Neural cell (in vitro differentiated cells): ENCODE results near the gene PRKAG3. TPM values are rescaled to one million over a fixed set of nuclear protein-coding genes. Genes with fewer than 3 reads are reported as not detected.

ENCODE experiments used
- H2AFZ ChIP-seq: fragments of 200-600, 300-800 bp; sonication (generic), shearing (Covaris generic); 2 replicates; pipeline ENCODE4 v1.6.0; 2014; ENCODE audit warnings: low read depth, mild to moderate bottlenecking, antibody characterized with exemption, low read length, moderate library complexity
- H3F3A ChIP-seq: fragments of 200-600 bp; shearing (Covaris generic); 2 replicates; pipeline ENCODE4 v1.6.1; 2016; ENCODE audit warnings: mild to moderate bottlenecking, moderate library complexity, mixed read lengths, antibody characterized with exemption, low read length; ENCODE audit not compliant: insufficient read depth, poor library complexity, severe bottlenecking
- H3K27ac ChIP-seq: fragments of 200-600, 300-800 bp; sonication (generic), shearing (Covaris generic); 2 replicates; pipeline ENCODE4 v1.5.1; 2014; ENCODE audit warnings: mild to moderate bottlenecking, low read length, moderate library complexity
- H3K27me3 ChIP-seq: fragments of 300-800, 200-600 bp; sonication (generic), shearing (Covaris generic); 2 replicates; pipeline ENCODE4 v1.6.0; 2014; ENCODE audit warnings: mild to moderate bottlenecking, low read depth, low read length, moderate library complexity; ENCODE audit not compliant: insufficient read depth
- H3K36me3 ChIP-seq: fragments of 300-800, 200-600 bp; sonication (generic), shearing (Covaris generic); 2 replicates; pipeline ENCODE4 v1.5.1; 2014; ENCODE audit warnings: mild to moderate bottlenecking, antibody characterized with exemption, low read length, moderate library complexity; ENCODE audit not compliant: insufficient read depth
- H3K4me2 ChIP-seq: fragments of 300-800, 200-600 bp; sonication (generic), shearing (Covaris generic); 2 replicates; pipeline ENCODE4 v1.6.0; 2014; ENCODE audit warnings: mild to moderate bottlenecking, low read length
- H3K4me3 ChIP-seq: fragments of 300-800, 200-600 bp; sonication (generic), shearing (Covaris generic); 2 replicates; pipeline ENCODE4 v1.5.1; 2014; ENCODE audit warnings: mild to moderate bottlenecking, low read length, moderate library complexity
- H3K79me2 ChIP-seq: fragments of 200-600 bp; shearing (Covaris generic); replicated peaks from 2 replicates; pipeline ENCODE4 v1.6.0; 2014; ENCODE audit warnings: mild to moderate bottlenecking, low read length, moderate library complexity; ENCODE audit not compliant: insufficient read depth
- H3K9ac ChIP-seq: fragments of 300-800, 200-600 bp; sonication (generic), shearing (Covaris generic); 2 replicates; pipeline ENCODE4 v1.6.1; 2016; ENCODE audit warnings: mild to moderate bottlenecking, low read length, mixed read lengths
- H3K9me2 ChIP-seq: fragments of 200-600 bp; shearing (Covaris generic); 2 replicates; pipeline ENCODE4 v1.6.1; 2016; ENCODE audit warnings: mild to moderate bottlenecking, low read length, mixed read lengths; ENCODE audit not compliant: insufficient read depth
- H3K9me3 ChIP-seq: fragments of 200-600, 300-800 bp; sonication (generic), shearing (Covaris generic); 2 replicates; pipeline ENCODE4 v1.6.1; 2016; ENCODE audit warnings: mild to moderate bottlenecking, mixed run types, low read length, moderate library complexity, mixed read lengths
- H4K20me1 ChIP-seq: fragments of 200-600 bp; shearing (Covaris generic); 2 replicates; pipeline ENCODE4 v1.6.1; 2016; ENCODE audit warnings: mild to moderate bottlenecking, mixed run types; ENCODE audit not compliant: insufficient read depth
- EP300 ChIP-seq: fragments of 450-650 bp; conservative IDR thresholded peaks from 2 replicates; pipeline ENCODE4 v1.6.1; 2014; ENCODE audit warnings: antibody characterized with exemption, mild to moderate bottlenecking, moderate library complexity; ENCODE audit not compliant: poor library complexity, severe bottlenecking
- EZH2 ChIP-seq: fragments of 200-600, 300-800 bp; shearing (Covaris generic), sonication (generic); IDR thresholded peaks from 2 replicates; pipeline ENCODE4 v1.6.1; 2014; ENCODE audit warnings: antibody characterized with exemption, low read length, borderline replicate concordance, mild to moderate bottlenecking; ENCODE audit not compliant: insufficient read depth, poor library complexity, severe bottlenecking
- MXI1 ChIP-seq: fragments of 450-650 bp; conservative IDR thresholded peaks from 2 replicates; pipeline ENCODE4 v1.6.1; 2014; ENCODE audit warnings: antibody characterized with exemption, mild to moderate bottlenecking; ENCODE audit not compliant: poor library complexity, severe bottlenecking
- POLR2AphosphoS5 ChIP-seq: IDR thresholded peaks from 2 replicates; pipeline ENCODE4 v1.6.1; 2012
- RAD21 ChIP-seq: fragments of 450-650 bp; conservative IDR thresholded peaks from 2 replicates; pipeline ENCODE4 v1.6.1; 2014; ENCODE audit warnings: antibody characterized with exemption, mild to moderate bottlenecking, moderate library complexity
- REST ChIP-seq: IDR thresholded peaks from 2 replicates; pipeline ENCODE4 v1.6.1; 2012; ENCODE audit warnings: borderline replicate concordance
- SMC3 ChIP-seq: fragments of 450-650 bp; conservative IDR thresholded peaks from 2 replicates; pipeline ENCODE4 v1.6.1; 2014; ENCODE audit warnings: antibody characterized with exemption, mild to moderate bottlenecking, moderate library complexity; ENCODE audit not compliant: poor library complexity
- TAF1 ChIP-seq: IDR thresholded peaks from 2 replicates; pipeline ENCODE4 v1.6.1; 2012; ENCODE audit warnings: low read depth
- polyA plus RNA-seq: library from polyadenylated mRNA; depleted of rRNA; stranded (reverse); fragments of >200 nt; gene quantifications from 2 replicates; pipeline ENCODE4 v1.2.3, GENCODE V29; 2014
- TF ChIP-seq, protein P1 (sequence below): fragments of 450-650 bp; IDR thresholded peaks from 2 replicates; pipeline ENCODE4 v1.5.1; 2014; ENCODE audit warnings: antibody characterized with exemption, mild to moderate bottlenecking, moderate library complexity; ENCODE audit not compliant: poor library complexity, severe bottlenecking

PRKAG3 gene
- polyA plus RNA-seq, 1 donor from 2014 or later: not detected

GRCh38 chr2:218839430-218839829, 7.8 kb upstream of the PRKAG3 start:
- H3K9me3 ChIP-seq: no peaks in the 10 kb centered on the region
- no peak overlapping the region for H2AFZ ChIP-seq

GRCh38 chr2:218837495-218837894, 5.9 kb upstream of the PRKAG3 start:
- H3K9ac ChIP-seq: no peak overlapping the region
- H4K20me1 ChIP-seq: no peaks in the 10 kb centered on the region
- H3K79me2 ChIP-seq: no peaks in the 10 kb centered on the region
- H3K36me3 ChIP-seq: no peaks in the 10 kb centered on the region
- peaks cover 13% of the 10 kb centered on the region for H3K27me3 ChIP-seq
- H2AFZ ChIP-seq: no peak overlapping the region
- no peaks in the 10 kb centered on the region for H3F3A ChIP-seq
- H3K4me3 ChIP-seq: no peak overlapping the region
- no peaks in the 10 kb centered on the region for H3K9me2 ChIP-seq
- no peak overlapping the region for H3K4me2 ChIP-seq
- H3K27ac ChIP-seq: no peak overlapping the region
- H3K9me3 ChIP-seq: no peaks in the 10 kb centered on the region
- TF ChIP-seq TAF1: no peak
- no peak for TF ChIP-seq REST
- no peak for TF ChIP-seq EZH2
- TF ChIP-seq MXI1: no peak
- TF ChIP-seq EP300: no peak
- TF ChIP-seq SMC3: no peak
- TF ChIP-seq RAD21: no peak
- TF ChIP-seq, protein P1, sequence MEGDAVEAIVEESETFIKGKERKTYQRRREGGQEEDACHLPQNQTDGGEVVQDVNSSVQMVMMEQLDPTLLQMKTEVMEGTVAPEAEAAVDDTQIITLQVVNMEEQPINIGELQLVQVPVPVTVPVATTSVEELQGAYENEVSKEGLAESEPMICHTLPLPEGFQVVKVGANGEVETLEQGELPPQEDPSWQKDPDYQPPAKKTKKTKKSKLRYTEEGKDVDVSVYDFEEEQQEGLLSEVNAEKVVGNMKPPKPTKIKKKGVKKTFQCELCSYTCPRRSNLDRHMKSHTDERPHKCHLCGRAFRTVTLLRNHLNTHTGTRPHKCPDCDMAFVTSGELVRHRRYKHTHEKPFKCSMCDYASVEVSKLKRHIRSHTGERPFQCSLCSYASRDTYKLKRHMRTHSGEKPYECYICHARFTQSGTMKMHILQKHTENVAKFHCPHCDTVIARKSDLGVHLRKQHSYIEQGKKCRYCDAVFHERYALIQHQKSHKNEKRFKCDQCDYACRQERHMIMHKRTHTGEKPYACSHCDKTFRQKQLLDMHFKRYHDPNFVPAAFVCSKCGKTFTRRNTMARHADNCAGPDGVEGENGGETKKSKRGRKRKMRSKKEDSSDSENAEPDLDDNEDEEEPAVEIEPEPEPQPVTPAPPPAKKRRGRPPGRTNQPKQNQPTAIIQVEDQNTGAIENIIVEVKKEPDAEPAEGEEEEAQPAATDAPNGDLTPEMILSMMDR: no peak

More at GRCh38 chr2:218839430-218839829, 7.8 kb upstream of the PRKAG3 start:
- Histone ChIP-seq H3F3A (no peaks in the 10 kb centered on the region), H4K20me1 (no peaks in the 10 kb centered on the region), H3K27ac (no peak overlapping the region), H3K36me3 (no peaks in the 10 kb centered on the region), H3K9ac (no peak overlapping the region), H3K9me2 (no peaks in the 10 kb centered on the region), H3K27me3 (peaks cover 8% of the 10 kb centered on the region), H3K4me3 (no peak overlapping the region), H3K79me2 (no peaks in the 10 kb centered on the region), H3K4me2 (no peak overlapping the region)
- no peak for TF ChIP-seq TAF1
- TF ChIP-seq EZH2: no peak
- TF ChIP-seq SMC3: no peak
- TF ChIP-seq POLR2AphosphoS5: no peak
- TF ChIP-seq MXI1: no peak
- TF ChIP-seq REST: no peak
- TF ChIP-seq, protein P1: no peak
- TF ChIP-seq EP300: no peak
- no peak for TF ChIP-seq RAD21
